AG20443 (cell line): ENCODE results near the gene CDH23.

Experiments
- DNase-seq: peaks from one replicate; pipeline ENCODE4 v3.0.0; 2012; ENCODE audit warnings: low spot score, mixed read lengths

Gene CDH23

DNA sequence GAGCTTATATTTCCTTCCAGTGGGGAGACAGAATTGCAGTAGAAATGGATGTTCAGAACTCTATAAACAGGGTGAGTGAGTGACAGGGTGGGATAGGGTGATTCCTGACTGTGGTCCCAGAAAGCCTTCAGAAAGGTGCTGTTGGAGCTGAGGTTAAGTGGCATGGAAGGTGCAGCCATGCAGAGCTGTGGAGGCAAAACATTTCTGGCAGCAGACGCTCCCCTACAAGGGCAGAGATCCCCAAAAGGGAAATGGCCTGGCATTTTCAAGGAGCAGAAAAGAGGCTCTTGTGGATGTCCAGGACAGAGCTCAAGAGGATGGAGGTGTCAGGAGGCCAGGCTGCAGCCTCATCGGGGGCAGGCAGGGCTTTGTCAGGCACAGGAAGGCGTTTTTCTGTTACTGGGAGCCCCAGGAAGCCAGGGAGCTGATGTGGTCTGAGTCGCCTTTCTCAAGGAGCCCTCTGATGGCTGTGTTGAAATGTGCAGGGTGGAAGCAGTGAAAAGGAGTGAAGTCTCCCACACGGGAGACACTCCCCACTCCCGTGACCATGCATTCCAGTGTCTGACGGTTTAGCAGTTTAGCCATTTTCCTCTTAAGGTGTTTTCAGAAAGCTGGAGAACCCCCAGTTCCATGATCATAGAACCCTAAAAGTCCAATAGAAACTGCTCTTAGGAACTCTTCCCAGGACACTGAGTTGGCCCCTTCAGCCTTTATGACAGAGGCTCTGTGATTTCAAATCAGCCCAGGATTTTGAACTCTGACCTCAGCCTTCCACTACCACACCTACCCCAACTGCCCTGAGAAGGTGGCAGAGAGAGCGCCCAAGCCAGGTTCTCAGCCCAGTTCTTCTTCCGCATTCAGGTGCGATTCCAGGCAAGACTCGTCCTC is 226.6 kb downstream of the CDH23 start:
- peak; percentile 80 for DNase-seq

DNA sequence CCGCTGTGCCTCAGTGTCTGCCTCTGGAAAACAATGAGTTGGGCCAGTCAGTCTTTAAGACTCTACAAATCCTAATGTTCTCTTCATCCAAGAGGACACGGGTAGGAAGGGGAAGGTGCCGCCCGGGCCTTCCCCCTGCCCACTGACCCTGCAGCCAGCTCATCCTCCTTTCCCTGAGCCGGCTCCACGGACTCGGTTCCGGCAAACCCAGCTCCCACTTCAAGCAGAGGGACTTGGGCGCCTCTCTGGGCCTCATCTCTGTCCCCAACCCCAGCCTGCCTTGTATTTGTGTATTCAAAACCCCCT is 227.2 kb downstream of the CDH23 start:
- DNase-seq: no peak

DNA sequence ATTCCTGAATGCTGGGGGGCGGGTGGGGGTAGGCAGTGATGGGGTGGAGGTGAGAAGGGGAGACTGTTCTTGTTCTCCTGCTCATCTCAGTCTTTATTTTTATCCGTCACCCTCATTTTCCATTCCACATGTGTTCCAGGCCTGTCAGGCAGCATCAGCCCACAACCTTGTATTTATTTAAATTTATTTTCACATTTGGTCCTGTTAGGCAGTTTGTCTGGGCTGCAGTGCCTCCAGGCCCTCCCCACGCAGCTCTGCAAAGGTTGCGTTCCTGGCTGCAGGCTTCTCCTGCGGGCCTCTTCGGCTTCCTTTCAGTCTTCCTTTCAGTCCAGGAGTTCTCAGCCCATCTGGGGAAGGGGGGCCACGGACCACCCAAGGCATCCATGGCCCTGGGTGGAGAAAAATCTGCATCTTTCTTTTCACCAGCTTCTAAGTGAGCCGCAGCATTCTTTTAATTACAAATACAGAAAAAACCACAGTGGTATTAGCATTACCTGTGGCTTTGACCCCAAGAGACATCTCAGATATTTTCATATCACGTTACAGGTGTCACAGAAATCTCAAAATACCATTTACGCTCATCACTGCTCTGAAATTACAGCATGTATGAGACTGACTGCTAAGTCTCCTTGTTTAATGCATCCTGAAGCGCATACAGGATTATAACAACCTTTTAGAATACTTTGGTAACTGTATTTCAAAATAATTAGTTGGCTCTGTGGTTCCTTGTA is 228.9 kb downstream of the CDH23 start:
- no peak for DNase-seq

- DNase-seq: no peak
Measured at GRCh38 chr10:71627230-71627939, 230.7 kb downstream of the CDH23 start.

DNA sequence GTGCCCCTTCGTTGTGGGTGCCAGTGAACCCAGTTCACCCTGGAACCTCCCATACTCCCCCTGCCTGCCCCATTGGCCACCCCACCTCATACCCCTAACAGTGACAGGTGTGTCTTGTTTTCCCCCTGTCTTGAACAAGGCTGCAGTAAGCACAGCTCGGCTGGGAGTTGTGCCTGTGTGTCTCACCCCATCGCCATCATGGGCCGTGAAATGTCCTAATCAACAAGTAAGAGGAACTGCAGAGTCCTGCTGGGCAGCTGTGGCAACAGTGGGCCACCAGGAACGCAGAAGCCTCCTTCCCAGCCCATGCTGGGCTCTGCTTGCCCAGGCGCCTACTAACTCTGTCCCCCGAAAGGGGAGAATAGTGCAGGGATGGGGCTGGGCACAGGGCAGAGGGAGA is 231.2 kb downstream of the CDH23 start:
- no peak for DNase-seq

GRCh38 chr10:71629131-71629530 is 232.4 kb downstream of the CDH23 start:
- no peak for DNase-seq

GRCh38 chr10:71630168-71630567 is 233.4 kb downstream of the CDH23 start:
- DNase-seq: no peak

GRCh38 chr10:71631007-71631861 is 234.5 kb downstream of the CDH23 start:
- DNase-seq: no peak

- no peak for DNase-seq
Measured at GRCh38 chr10:71632200-71632820, 235.6 kb downstream of the CDH23 start.

- no peak for DNase-seq
Measured at GRCh38 chr10:71632896-71633600, 236.3 kb downstream of the CDH23 start.

GRCh38 chr10:71633920-71634319 is 237.2 kb downstream of the CDH23 start:
- DNase-seq: no peak

DNA sequence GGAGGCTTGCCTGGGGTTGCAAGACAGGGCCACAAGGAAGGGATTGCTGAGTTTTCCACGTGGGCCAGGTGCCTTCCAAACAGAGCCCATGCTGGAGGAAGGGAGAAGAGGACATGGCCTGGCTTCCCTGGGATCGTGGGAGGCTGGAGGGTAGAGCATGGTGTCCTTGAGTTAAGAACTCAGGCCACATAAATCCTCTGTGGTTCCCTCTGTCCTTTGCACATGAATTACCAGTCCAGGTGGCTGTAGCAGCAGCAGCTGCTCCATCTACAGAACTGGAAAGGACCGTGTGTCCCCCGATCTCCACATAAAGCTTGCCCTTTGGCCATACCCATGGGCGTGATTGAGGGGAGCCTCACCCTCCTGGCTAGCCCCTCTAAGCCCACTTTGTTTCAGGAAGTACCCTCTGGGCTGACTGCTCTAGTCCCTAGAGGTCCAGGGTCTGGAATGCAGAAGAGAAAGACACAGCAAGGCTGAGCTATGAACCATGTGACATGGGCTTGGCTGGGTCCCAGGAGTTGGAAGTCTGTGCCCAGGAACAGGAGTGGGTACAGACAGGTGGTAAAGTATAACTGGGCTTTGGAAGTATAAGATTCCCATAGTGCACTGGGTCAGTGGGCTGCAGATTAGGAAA is 237.9 kb downstream of the CDH23 start:
- DNase-seq: no peak

DNA sequence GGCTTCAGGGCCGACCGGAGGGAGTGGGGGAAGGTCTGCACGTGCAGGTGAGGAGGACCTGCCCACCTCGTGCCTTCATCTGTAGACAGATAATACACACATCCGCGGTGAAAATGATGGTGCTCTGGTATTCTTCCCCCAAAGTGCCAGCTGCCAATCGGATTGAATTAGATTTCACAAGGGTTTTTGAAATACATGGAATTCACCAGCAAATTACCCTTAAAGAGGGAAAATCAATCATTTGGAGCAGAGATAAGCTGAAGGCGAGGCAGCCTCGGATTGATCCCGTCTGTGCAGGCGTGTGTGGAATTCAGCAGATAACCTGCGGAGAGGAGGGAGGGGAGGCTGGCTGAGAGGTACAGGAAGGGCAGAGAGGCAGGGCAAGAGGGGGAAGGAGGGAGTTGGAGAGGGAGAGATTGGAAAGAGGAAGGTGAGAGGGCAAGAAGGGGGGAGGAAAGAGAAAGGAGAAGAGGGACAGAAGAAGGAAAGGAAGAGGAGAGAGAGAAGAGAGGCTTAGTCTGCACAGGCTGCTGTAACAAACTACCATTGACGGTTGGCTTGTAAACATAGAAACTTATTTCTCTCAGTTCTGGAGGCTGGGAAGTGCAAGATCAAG is 238.6 kb downstream of the CDH23 start:
- no peak for DNase-seq

DNA sequence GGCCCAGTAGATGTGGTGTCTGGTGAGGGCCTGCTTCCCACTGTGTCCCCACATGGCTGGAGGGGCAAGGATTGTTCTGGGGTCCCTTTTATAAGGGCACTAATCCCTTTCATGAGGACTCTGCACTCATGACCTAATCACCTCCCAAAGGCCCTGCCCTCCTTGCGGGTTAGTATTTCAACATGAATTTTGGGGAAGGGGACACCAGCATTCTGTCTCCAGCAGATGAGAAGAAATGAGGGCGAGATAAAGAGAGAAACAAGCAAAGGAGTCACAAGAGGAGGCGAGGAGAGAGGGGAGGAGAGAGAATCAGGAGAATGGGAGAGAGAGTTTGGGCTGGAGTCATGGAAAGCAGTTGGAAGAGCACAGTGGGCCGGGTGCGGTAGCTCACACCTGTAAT is 239.1 kb downstream of the CDH23 start:
- no peak for DNase-seq

- DNase-seq: no peak
Measured at GRCh38 chr10:71636588-71636987, 239.9 kb downstream of the CDH23 start.

DNA sequence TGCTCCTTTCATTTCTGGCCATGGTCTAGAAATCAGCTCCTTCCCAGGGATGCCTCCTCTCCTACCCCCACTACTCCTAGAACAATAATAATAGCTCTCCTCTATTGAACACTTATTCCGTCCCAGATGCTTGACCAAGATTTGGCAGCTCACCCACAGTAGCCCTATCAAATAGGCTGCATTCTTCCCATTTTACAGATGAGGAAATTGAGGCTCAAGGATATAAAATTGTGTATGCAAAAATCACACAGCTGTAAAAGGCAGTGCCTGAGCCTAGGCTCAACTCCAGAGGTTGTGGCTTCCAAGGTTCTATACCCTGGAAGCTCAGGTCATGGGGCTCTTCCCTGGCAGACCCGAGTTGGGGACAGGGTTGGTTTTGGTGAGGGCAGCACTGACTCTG is 240.6 kb downstream of the CDH23 start:
- no peak for DNase-seq

DNA sequence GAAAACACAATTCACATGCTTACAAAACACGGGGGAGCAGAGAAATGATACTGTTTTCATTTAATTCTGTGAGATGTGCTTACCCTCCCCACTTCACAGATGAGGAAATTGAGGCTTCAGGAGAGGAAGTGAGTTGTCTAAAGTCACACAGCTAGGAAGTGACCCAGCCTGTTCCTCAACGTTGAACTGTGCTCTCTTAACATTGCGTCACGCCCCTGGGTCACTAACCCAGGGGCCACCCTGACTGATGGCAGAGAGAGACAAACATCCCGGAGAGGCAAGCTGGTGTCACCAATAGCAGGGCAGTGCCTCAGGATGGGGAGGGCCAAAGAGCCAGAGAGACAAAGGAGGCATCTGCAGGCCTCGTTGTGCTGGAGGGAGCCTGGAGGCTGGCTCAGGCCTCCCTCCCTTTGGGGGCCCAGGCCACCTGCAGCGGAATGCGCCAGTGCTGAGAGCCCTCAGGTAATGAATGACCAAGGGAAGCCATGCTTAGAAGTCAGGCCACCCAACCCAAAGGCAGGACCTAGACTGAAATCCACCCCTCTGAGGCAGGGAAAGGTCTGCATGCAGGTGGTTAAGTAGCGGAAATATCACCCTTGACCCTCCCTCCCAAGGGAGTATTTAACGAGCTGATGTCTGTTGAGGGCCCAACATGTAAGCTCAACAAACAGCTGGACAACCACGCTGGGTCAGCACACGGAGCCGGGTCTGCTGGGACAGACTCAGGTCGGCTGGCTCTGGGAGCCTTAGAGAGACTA is 241.5 kb downstream of the CDH23 start:
- DNase-seq: no peak

- DNase-seq: no peak
Measured at GRCh38 chr10:71638822-71639719, 242.4 kb downstream of the CDH23 start.
